HTERT RPE-1 (cell line): ENCODE results near the gene TPD52L1.

Experiments
- in situ Hi-C: fragments of 300-500 bp; cut with MboI; formaldehyde crosslinking; loops from 4 replicates; pipeline ENCODE4 v1.14.3; 2020; ENCODE audit warnings: low sequenced_read_pairs

Gene TPD52L1

DNA sequence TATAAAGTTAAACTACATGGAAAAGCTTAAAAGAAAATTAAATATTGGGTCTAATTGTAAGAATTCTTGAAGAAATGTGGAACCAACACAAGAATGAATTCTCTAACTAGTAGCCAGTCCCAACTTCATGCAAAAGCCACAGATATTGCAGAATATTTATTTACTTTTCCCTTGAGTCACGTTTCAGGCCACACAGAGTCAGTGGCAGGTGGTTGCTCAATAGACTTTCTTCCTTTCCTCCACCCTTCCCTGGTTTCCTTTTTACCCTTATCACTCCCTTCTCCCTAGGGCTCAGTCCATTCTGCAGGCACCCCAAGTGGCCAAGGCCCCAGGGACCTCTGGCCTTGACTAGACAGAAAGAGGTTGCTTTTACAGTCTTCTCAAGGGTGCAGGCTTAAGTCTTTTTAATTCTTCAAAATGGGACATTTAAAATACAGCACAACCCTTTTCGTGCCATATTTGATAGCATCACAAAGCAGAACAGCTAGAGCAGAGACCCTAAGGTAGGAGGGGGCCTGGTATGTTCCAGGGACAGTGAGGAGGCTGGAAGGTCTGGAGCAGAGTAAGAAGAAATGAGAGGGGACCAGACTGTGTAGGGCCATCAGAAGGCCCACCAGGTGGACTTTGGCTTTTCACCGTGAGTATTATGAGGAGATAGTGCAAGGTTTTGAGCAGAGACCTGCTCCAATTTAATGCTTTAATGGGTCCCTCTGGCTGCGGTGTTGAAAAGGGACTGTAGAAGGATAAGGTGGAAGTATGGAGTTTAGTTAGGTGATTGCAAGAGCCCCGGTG is 83.2 kb downstream of the TPD52L1 start:
- in situ Hi-C loops = no loop called here

DNA sequence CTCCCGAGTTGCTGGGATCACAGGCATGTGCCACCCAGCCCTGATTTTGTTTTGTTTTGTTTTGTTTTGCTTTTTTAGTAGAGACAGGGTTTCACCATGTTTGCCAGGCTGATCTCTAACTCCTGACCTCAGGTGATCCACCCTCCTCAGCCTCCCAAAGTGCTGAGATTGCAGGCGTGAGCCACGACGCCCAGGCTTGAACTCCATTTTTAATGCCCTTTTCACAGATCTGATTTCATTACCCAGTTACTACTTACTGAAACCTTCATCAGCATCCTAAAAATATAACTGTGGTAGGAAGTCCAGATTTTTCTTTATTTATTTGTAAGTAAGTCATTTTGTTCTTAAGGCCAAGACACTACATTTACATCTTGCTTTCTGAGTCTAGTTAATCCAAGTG is 84.2 kb downstream of the TPD52L1 start:
- in situ Hi-C loops = no loop called here

DNA sequence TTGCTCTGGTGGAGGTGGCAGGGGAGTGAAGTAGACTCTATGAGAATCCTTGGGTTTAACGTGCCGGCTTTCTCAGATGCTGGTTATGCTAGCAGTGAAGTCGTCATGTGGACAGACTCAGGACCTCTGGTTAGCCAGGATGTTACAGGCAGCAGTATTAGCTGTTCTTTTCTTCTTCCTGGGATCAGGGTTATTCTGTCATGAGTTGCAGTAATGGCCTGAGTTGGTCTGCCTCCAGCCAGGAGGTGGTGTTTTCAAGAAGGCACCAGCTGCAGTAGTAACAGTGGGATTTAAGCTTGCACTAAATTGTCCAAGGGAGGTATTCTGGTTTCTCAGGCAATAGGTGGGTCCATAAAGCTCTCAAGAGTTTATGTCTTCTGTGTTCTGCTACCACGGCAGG is 91.5 kb downstream of the TPD52L1 start:
- in situ Hi-C loops = no loop called here

DNA sequence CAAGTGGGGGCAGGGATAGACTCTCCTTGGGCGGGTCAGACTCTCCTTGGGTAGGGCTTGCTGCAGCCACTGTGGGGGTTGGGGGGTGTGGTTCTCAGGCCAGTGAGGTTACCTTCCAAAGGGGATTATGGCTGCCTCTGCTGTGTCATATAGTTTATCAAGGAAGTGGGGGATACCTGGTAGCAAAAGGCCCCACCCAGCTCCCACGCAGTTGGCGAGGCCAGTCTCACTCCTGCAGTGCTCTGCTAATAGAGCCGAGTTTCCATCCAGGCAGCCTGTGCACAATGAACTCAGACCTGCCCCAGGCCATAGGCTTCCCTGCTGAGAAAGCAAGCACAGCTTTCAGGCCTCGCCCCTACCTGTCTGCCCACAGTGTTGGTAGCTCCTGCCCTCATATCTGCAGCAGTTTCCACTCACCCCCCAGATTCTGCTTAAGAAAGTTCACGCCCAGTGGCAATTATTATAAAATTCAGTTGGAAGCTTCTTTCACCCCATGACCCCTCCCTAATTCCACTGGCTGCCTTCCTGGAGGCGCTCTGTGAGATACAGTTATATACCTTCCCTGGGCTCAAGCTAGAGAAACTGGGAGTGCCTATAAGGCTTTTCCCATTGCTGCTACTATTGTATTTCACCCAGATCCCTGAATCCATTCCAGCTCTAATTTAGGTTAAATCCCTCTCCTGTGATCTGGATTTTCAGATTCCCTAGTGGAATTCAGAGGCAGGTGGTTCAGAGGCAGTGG is 92.1 kb downstream of the TPD52L1 start:
- in situ Hi-C loops = no loop called here

DNA sequence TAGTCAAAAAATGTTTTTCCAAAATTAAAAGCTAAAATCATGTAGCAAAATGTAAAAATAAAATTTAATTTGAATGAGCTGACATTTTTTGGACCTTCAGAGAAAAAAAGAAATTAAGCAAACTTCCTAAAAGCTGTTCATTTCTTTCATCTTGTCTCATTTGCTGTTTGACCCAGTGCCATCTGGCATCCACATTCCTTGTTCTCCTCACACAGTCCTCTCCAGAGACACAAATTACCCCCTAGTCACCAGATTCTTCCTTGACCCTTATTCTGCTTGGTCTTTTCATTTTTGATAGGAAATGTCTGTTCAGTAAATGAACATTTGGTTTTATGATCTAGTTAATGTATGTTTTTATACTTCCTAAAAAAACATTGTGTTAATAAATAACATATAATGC is 93.0 kb downstream of the TPD52L1 start:
- in situ Hi-C loops = no loop called here

DNA sequence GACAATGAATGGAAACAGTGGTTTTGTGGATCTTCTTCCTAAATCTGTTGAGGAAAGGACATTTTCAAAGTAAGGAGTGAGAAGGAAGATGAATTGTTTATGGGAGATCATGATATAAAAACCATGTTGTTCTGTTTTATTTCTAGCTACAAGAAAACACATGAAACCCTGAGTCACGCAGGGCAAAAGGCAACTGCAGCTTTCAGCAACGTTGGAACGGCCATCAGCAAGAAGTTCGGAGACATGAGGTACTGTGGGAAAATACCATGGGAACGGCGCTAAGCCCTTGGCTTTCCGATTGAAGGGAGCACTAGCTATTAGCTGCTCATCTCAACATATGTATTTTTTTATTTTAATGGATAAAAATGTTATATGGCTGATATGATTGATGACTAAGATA is 94.6 kb downstream of the TPD52L1 start:
- in situ Hi-C loops = no loop called here

DNA sequence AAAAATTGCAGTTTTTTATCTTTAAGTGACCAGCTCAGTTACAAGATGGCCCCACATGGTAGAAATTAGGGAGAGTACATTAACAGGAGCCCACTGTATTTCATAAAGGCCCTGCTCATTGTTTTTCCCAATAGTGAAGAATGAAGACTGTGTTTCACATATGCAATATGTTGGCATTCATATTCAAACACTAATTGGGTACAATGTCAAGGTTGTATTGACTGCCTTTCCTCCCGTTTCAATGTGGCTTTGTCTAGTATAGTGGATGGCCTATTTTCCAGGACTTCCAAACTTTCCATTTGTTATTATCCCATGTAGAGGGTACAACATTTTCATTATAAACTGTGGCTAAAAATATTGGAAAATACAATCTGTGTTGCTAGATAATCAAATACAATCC is 96.9 kb downstream of the TPD52L1 start:
- in situ Hi-C loops = no loop called here

DNA sequence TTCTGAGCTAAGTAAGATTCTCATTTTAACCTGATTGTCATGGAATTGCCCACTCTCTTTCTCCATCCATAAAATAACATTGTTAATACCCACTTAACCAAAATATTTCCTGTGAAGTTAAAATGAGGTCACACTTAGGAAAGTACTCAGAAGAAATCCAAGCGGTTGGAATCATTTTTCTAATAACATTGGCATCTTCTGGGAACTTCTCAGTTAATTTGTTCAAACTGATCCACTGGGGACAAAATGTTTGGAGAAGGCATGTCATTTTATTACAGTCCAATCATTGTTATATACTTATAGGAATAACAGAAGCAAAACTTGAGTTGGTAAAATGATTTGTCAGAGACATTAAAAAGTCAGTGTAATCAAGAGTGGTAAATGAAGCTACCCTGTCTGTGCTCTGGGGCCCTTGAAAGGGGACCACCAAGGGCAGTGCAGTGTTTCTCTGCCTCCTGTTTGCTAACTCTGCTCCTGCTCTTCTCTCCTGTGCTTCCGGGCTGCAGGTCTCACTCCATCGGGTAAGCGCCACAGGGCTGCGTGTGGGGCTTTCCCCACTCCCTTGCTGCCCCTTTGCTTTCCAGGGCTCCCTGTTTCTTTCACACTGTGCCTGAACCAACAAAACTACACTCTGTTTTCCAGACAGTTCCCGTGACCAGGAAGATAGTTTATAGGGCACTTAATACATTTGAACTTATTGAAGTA is 98.1 kb downstream of the TPD52L1 start:
- in situ Hi-C loops = no loop called here

DNA sequence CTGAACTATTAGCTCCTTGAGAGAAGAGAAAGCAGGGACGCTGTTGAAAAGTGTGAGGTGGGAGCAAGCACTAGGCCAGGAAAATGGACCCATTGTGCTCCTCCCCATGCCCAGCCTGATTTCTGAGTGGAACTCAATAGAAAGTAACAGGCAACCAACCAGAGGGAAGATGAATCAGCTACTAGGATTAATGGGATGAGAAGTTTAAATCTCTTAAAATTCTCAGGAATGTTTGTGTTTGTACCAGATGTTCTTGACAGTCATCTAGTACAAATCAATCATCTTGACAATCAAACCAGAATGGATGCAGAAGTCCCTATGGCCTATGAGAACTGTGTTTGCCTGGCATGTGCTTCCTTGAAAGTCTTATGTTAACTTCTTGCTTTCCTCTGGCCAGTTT is 99.3 kb downstream of the TPD52L1 start:
- in situ Hi-C loops = no loop called here

DNA sequence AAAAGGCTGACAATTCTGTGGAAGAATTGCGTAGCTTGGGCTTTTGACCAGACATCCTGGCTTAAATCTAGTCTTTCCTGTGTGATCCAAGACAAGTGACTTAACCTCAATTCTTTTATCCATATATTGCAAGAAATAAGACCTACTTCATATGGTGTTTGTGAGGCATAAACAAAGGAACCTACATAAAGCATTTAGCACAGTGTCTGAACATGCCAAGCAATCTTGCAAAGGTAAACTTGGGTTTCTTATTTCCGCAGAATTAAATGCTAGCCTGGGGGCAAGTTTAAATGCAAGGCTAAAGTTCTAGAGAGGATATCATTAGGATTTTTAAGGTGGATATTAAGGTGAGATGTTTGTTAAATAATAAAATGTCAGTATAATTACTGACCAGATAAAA is 100.3 kb downstream of the TPD52L1 start:
- in situ Hi-C loops = no loop called here

DNA sequence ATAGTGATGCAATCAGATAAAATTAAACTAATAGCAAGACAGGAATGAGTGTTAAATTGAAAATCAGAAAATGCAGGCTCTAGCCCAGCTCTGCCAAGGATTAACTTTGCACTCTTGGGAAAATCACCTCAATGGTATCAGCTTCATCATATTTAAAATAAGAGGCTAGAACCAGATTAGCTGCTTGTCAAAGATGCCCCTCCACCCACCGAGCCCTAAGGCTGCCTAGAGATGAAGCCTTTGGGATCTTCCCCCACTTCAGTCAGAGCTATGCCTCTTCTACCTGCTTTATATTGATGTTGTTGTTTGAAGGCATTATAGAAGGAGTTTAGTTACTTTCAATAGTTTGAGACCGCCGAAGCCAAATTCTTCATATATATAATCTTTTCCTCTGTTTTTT is 100.7 kb downstream of the TPD52L1 start:
- in situ Hi-C loops = no loop called here

DNA sequence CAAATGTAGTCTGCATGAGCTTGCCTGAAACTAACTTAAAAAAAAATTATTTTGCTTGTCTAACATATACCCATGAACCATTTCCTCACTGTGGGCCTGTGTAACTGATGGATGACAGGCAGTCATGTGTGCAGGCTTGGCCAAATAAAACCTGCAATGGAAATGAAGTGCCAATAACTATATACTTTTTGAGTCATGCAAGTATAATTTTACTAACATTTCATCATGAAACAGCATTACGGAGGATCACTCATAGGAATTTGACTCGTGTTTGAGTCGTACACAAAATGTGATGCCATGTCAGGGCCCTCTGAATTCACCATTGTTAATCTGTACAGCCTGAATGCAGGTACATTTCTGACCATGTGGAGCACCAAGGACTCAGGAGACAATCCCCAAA is 101.6 kb downstream of the TPD52L1 start:
- in situ Hi-C loops = no loop called here

DNA sequence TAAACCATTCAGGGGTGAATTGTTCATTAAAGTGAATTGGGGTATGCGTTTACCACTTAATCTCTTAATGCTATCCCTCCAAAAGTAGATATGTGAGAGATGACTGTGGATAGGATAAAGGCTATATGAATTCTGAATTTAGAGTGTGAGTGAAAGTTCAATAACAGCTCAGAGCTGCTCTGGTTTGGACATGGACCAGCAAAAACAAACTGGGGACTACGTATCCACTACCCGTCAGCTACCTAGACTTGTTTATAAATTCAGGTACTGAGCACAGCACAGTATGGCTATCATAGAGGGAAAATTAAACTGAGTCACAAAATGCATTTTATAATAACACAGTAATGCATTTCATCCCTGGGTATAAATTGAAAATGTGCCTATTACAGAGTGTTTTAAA is 103.8 kb downstream of the TPD52L1 start:
- in situ Hi-C loops = no loop called here

DNA sequence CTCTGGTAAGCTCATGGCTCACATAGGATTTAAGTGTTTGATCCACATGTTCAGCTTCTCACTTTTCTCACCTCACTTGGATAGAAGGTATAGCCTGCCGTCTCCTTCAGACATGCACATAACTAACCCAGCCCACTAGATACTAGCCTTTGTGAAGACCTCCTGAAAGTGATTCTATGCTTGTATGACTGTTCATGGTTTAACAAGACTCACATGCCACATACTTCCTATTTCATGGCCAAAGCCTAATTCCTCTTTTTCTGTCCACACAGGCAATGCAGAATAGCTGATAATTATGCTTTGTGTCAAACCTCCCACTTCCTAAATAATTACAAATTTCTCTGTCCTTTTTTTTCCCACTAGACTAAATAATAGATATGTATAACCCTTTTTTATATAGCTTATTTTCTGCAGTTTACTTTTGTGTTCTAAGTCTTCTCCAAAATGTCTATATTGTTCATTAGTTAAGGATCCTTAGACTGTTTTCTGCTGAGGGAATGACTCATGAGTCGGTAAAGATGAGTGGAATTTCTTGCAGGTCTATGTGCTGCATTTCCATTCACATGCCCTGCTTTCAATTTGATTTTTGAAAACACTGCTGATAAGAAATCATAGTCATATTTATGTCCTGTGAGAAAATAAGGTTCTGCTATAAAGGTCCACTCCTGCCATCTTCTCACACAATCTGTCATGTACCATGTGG is 105.2 kb downstream of the TPD52L1 start:
- in situ Hi-C loops = no loop called here

DNA sequence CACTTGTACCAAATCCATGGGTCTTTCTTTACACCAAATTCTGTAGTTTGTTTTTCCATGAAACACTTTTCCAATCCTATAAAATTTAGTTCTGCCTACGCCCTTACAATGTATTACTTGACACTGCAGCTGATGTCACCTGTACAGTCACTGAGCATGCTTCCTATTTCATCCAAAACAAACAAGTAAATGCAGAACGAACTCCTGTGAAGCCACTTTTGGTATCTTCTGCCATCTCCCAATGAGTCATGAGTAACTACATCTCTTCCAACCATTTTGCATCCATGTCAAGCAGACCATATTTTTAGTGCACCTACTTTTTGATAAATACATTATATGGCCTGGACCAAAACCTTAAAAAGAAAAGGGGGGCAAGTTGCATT is 105.8 kb downstream of the TPD52L1 start:
- in situ Hi-C loops = no loop called here

DNA sequence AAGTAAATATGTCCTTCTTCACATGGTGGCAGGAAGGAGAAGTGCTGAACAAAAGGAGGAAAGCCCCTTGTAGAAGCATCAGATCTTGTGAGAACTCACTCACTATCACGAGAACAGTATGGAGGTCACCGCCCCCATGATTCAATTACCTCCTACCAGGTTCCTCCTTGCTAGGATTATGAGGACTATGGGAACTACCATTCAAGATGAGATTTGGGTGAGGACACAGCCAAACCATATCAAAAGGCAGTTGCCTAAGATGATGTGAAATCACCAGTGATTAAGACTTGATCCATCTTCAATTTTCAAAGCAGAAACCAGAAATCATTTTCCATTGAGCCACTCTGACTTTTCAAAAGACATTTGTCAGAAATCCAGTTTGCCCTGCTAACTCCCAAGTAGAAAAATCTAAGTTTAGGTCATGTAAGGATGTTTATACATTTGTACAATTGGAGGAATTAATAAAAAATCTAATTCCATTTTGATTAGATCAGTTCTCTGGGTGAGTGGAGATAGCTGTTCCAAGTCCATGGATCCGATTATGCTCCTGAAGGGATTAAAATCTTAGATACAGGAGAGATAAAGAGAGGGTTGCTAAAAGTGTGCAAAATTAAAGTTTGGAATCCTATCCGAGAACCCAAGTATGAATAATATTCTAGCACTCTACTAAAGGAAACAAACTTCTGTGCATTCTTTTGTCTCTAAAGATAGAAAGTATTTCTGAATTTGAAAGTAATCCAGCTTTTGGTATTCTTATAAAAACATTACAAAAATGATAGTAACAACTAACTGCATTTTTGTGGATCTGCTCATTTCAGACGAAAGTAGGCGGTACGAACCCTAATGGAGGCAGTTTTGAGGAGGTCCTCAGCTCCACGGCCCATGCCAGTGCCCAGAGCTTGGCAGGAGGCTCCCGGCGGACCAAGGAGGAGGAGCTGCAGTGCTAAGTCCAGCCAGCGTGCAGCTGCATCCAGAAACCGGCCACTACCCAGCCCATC is 108.7 kb downstream of the TPD52L1 start:
- in situ Hi-C loops = no loop called here

DNA sequence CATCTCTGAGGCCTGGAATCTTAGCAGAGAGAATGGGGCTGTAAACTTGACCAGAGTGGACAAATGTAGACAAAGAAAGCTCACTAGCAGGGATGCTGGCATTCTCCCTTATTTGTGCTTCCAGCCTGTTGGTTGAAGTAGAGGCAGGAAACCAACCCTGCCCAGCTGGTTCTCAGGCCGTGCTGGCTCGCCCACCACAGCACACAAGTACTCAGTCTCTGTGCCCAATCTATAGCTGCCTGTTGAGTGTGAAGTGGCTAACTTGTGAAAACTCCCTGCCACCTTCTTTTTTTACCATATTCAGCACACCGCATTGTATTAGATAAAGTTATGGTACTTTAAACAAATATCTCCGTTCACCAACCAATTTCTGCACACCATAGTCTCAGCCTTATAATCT is 110.9 kb downstream of the TPD52L1 start:
- in situ Hi-C loops = no loop called here

DNA sequence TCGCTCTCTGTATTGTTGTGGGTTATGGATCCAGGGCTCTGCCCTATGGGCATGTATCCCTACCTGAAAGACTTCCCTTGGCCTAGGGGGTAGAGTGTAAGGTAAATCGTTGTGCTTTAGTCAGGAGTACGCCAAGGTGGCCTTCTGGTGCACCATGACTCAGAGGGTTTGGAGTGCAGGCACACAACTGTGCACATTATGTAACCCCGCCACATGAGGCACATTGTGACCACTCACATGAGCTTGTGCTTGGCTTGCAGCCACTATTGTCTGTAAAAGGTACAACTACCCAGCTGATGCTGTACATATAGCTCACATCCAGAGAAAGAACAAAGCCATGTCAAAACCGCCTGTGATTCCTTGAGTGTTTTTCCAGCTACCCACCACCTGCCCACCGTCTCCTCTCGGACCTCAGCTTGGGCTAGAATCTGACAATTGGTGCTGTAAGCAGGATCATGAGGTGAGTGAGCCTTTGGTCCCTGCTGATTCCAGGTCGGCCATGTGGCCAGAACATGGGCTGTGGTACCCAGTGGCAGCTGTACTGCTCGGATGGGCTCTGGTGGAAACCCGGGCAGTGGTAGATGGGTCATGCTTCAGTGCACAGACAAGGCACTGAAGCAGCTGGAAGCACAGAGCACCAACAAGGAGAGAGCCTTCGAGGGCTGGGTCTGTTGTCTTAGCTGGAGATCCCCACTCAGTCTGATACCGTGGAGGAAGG is 114.4 kb downstream of the TPD52L1 start:
- in situ Hi-C loops = no loop called here

DNA sequence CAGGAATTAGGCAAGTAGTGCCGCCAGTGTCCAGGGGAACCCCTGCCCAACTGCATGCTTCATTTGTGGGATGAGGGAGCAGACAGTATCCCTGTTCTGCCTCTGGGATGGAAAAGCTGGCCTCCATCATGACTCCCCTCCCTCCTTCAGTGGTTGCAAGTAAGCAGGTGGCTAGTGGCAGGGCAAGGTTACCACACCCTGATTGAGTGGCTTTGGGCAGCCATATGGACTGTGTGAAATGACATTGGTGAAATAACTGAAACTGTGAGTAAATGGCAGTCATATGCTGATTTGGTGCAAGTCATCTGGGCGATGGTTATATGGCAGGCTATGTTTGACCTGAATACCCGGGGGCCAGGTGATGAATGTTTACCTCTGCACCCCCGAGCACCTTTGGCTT is 115.2 kb downstream of the TPD52L1 start:
- in situ Hi-C loops = no loop called here
